IPS-11a (cell line): ENCODE measurements around the gene KIF3B.
A peak's percentile ranks its signal among the peaks of the same experiment; 100 is the strongest.

Source experiments
- H3K4me3 ChIP-seq: one replicate; pipeline ENCODE4 v1.5.1; 2013; ENCODE audit warnings: low read depth, low read length, control low read depth

The KIF3B gene

DNA sequence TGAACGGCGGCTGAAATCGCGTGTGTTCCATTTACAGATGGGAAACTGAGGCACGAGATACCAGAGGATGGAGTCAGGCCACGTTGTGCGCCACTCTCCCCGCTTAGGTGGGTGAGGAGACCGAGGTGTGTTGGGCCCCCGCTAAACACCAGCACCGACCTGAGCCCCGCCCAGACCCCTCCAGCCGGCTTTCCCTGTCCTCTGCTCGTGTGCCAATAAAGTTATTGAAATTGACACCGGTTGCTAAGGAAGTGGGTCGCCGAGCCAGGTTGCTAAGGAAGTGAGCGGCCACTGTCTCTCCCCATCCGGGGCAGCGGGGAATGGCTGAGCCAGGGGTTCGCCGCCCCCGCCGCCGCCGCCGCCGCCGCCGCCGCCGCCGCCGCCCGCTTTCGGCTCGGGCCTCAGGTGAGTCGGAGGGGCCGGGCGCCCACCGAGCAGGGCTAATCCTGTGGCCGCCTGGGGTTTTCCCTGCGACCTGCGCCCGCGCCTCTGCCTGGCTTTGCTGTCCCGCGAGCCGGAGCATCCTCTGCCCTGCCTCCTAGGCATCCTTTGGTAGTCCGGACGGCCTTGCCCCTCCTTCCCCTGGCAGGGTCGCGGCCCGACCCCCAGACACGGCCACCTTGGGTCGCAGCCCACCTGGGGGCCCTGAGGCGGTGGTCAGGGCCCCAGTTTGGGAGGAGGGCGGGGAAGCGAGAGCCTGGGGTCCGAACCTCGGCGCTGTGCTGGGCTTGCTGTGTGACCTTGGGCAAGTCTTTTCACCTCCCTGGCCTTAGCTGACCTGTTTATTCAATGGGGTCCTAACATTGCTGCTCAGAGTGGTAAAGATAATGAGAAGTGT is at the start of gene KIF3B:
Gene KIF3B (plus strand): TSS at position 291 of the 838 bp plus-strand sequence. CDS start 32,127 bp downstream, outside the sequence.
- H3K4me3 ChIP-seq, result peak within 1 kb of the TSS; percentile 89

DNA sequence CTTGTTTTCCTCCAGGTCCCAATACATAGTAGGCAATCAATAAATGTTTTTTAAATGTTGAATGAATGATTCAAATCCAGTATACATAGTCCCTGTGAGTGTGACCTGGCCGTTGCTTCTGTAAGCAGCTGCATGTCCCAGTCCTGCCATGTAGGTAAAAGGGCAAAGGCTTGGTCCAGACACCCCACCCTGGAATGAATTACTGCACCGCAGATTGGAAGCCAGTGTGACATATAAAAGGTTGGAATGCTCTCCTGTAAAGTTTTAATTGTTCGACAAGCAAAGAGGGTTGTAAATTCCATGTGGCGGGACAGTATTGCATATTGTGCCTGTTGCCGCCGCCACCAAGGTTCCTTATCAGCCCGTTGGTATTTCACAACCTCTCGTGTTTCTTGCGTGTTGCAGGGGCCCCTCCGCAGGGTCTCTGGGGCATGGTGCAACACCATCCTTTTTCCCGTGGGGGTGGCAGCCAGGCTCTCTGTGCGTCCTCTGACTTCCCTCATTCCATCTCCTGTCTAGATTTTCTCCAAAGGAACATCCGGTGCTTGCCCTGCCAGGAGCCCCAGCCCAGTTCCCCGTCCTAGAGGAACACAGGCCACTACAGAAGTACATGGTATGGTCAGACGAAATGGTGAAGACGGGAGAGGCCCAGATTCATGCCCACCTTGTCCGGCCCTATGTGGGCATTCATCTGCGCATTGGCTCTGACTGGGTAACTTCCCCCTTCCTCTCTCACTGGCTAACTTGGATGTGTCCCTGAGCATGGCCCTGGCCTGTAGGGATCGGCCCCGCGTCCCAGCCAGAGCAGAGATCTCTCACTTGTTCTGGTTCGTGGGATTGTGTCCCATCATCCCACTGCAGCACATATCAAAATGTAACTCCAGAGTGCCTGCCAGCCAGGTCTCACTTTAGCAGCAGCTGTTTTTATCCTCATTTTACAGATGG is 49.4 kb upstream of the KIF3B start:
- no peak overlapping the region for H3K4me3 ChIP-seq

DNA sequence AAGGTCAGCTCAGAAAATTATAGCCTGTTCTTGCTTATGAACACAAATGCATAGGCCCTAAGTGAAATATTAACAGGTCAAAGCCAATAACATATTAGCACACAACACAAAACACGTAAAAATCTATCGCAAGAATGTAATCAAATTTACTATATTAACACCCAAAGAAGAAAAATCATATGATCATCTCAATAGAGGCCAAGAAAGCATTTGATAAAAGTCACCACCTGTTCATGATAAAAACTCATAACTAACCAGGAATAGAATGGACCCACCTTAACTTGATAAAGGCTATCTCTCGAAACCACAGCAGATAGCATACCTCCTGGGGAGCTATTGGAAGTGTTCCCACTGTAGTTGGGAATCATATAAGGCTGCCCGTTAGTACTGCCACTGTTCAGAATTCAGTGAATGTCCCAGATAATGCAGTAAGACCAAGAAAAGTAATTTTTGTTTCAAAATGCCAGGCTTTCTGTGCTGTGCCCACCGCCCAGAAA is 48.2 kb upstream of the KIF3B start:
- H3K4me3 ChIP-seq, result no peak overlapping the region

GRCh38 chr20:32230707-32231106 is 46.7 kb upstream of the KIF3B start:
- H3K4me3 ChIP-seq, result no peak overlapping the region

DNA sequence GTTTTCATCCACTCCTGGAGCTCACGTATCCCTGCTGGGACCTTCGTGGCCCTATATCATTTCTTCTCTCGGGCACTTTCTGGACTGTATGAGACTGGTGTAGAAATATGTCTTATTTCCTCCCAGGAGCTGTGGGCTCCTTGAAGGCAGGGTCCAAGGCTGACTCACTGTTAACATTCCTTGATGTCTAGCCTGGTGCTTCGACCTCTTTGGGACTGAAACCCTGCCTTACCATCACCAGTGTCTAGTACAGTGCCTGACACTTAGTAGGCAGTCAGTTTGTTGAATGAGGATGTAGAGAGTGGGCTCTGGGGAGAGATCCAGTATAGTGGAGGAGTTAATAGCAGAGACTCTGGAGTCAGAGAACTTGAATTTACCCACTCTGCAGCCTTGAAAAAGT is 46.2 kb upstream of the KIF3B start:
- no peak overlapping the region for H3K4me3 ChIP-seq

GRCh38 chr20:32231847-32232246 is 45.6 kb upstream of the KIF3B start:
- no peak overlapping the region for H3K4me3 ChIP-seq

- H3K4me3 ChIP-seq, result no peak overlapping the region
These were observed 45.0 kb upstream of the KIF3B start for GRCh38 chr20:32232326-32232886.

- no peak overlapping the region for H3K4me3 ChIP-seq
These were observed 44.2 kb upstream of the KIF3B start for GRCh38 chr20:32233286-32233685.

DNA sequence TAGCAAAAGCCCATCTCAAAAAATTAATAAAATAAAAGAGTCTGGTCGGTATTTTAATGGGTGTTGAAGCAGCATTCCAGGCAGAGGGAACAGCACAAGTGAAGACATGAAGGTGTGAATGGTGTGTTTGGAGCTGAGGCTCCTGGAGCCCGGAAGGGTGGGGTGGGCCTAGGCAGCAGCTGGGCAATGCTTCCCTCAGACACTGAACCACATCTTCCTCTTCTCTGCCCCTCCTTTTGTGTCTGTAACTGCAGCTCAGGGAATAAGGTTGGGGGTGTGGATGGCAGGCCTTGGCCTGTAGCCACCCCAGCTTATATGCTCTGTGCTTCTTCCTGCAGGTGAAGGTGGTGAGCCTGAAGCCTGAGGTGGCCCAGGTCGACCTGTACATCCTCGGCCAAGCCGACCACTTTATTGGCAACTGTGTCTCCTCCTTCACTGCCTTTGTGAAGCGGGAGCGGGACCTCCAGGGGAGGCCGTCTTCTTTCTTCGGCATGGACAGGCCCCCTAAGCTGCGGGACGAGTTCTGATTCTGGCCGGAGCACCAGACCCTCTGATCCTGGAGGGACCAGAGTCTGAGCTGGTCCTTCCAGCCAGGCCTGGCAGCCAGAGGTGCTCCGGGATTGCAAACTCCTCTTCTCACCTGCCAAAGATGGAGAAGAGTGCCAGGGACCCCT is 43.2 kb upstream of the KIF3B start:
- no peak overlapping the region for H3K4me3 ChIP-seq

- H3K4me3 ChIP-seq, result no peak overlapping the region
These were observed 42.0 kb upstream of the KIF3B start for GRCh38 chr20:32235331-32236047.

GRCh38 chr20:32236048-32236533 is 41.4 kb upstream of the KIF3B start:
- no peak overlapping the region for H3K4me3 ChIP-seq

- H3K4me3 ChIP-seq, result no peak overlapping the region
These were observed 40.6 kb upstream of the KIF3B start for GRCh38 chr20:32236819-32237218.

GRCh38 chr20:32237419-32237818 is 40.0 kb upstream of the KIF3B start:
- H3K4me3 ChIP-seq, result no peak overlapping the region

- no peak overlapping the region for H3K4me3 ChIP-seq
These were observed 38.7 kb upstream of the KIF3B start for GRCh38 chr20:32238483-32239425.

GRCh38 chr20:32240205-32240604 is 37.2 kb upstream of the KIF3B start:
- H3K4me3 ChIP-seq, result no peak overlapping the region

DNA sequence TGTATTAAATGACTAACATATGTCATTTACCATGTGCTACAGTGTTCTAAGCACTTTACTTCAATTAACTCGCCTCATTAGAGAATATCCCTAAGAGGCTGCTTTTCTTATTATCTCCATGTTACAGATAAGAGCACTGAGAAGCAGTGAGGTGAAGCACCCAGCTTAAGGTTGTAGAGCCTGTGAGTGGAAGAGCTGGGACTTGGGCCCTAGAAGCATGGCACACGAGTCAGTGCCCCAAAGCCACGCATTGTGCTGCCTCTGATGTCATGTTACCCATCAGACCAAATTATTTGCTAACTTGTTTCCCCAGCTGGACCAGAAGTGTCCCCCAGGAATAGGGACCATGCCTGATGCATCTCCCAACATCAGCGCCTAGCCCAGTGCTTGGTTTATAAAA is 35.6 kb upstream of the KIF3B start:
- H3K4me3 ChIP-seq, result no peak overlapping the region

GRCh38 chr20:32244150-32244823 is 33.2 kb upstream of the KIF3B start:
- no peak overlapping the region for H3K4me3 ChIP-seq

DNA sequence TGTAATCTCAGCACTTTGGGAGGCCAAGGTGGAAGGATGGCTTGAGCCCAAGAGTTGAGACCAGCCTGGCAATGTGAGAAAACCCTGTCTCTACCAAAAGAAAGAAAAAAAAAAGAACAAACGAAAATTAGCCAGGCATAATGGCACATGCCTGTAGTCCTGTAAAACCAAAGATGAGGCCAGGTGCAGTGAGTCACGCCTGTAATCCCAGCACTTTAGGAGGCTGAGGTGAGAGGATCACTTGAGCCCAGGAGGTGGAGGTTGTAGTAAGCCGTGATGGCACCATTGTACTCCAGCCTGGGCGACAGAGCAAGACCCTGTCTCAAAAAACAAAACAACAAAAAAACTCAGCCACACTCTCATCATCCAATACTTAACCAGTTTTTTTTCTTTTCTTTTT is 32.5 kb upstream of the KIF3B start:
- no peak overlapping the region for H3K4me3 ChIP-seq
